Kidney epithelial cell (primary cell): ENCODE results near the gene ICOSLG. TPM values are rescaled to one million over a fixed set of nuclear protein-coding genes. Genes with fewer than 3 reads are reported as not detected.
"Not testable (repeated sequence)": the region's sequence is repeated elsewhere in the genome, so short reads cannot be mapped to it uniquely, and the experiment has no call there.

Experiments
- DNase-seq: peaks from one replicate; pipeline ENCODE4 v3.0.0-alpha.2; 2010; ENCODE audit warnings: low read depth
- H3K27me3 ChIP-seq: 2 replicates; pipeline ENCODE4 v1.6.0; 2011; ENCODE audit warnings: low read length; ENCODE audit not compliant: control insufficient read depth, insufficient read depth
- H3K36me3 ChIP-seq: 2 replicates; pipeline ENCODE4 v1.5.1; 2011; ENCODE audit warnings: low read length; ENCODE audit not compliant: control insufficient read depth, insufficient read depth
- H3K4me3 ChIP-seq: 2 replicates; pipeline ENCODE4 v1.5.1; 2011; ENCODE audit warnings: low read depth, mild to moderate bottlenecking, control low read depth, low read length
- CTCF ChIP-seq: IDR thresholded peaks from 2 replicates; pipeline ENCODE4 v1.5.1; 2011; ENCODE audit warnings: mild to moderate bottlenecking, moderate library complexity, low read length, control low read depth, inconsistent platforms; ENCODE audit not compliant: insufficient read depth, poor library complexity, severe bottlenecking
- total RNA-seq: library from RNA; depleted of rRNA; stranded (reverse); fragments of >200 nt; gene quantifications from 2 replicates; pipeline ENCODE4 v1.2.3, GENCODE V29; 2015

ICOSLG gene
- total RNA-seq, 1 donor from 2014 or later = 1.6 TPM

- Histone ChIP-seq H3K36me3 (no peaks in the 10 kb centered on the region), H3K4me3 (no peak within 1 kb of the TSS), H3K27me3 (peaks cover 36% of the 10 kb centered on the region)
- no peak for TF ChIP-seq CTCF
- no peak for DNase-seq
These were observed 44.6 kb upstream of the ICOSLG start, which contains the start of gene AIRE for GRCh38 chr21:44285138-44285992. Gene AIRE (plus strand): TSS chr21:44285876. CDS start chr21:44286007, 131 bp downstream.

- no peaks in the 10 kb centered on the region for H3K36me3 ChIP-seq
- TF ChIP-seq CTCF = no peak
- H3K27me3 ChIP-seq = peaks cover 33% of the 10 kb centered on the region
- H3K4me3 ChIP-seq = no peak overlapping the region
- no peak for DNase-seq
These were observed 43.2 kb upstream of the ICOSLG start for GRCh38 chr21:44283948-44284347.

GRCh38 chr21:44283211-44283785 lies 42.6 kb upstream of the ICOSLG start:
- peaks cover 33% of the 10 kb centered on the region for H3K27me3 ChIP-seq
- H3K36me3 ChIP-seq, DNase-seq, H3K4me3 ChIP-seq: not testable (repeated sequence)

- peaks cover 25% of the 10 kb centered on the region for H3K27me3 ChIP-seq
- no peak for DNase-seq
- no peak overlapping the region for H3K4me3 ChIP-seq
- TF ChIP-seq CTCF = no peak
- no peaks in the 10 kb centered on the region for H3K36me3 ChIP-seq
These were observed 41.6 kb upstream of the ICOSLG start for GRCh38 chr21:44282370-44282769.

GRCh38 chr21:44281801-44282200 lies 41.1 kb upstream of the ICOSLG start:
- no peak for DNase-seq
- Histone ChIP-seq H3K36me3 (no peaks in the 10 kb centered on the region), H3K4me3 (no peak overlapping the region), H3K27me3 (peaks cover 21% of the 10 kb centered on the region)
- TF ChIP-seq CTCF = no peak

GRCh38 chr21:44279354-44280260 lies 38.9 kb upstream of the ICOSLG start:
- no peak for TF ChIP-seq CTCF
- peaks cover 4% of the 10 kb centered on the region for H3K27me3 ChIP-seq
- no peaks in the 10 kb centered on the region for H3K36me3 ChIP-seq
- DNase-seq = no peak
- no peak overlapping the region for H3K4me3 ChIP-seq
